H1 (cell line): ENCODE measurements around the gene CMC4. TPM values are rescaled to one million over a fixed set of nuclear protein-coding genes. Genes with fewer than 3 reads are reported as not detected.

Experiments
- CHD2 ChIP-seq: IDR thresholded peaks from 2 replicates; pipeline ENCODE4 v1.6.1; 2012; ENCODE audit warnings: low read length, improper control_type of control experiment
- CHD7 ChIP-seq: fragments of 300-600 bp; sonication (generic); IDR thresholded peaks from 2 replicates; pipeline ENCODE4 v1.7.1; 2012; ENCODE audit warnings: low read length, moderate library complexity, mild to moderate bottlenecking, inconsistent platforms; ENCODE audit not compliant: insufficient replicate concordance
- GABPA ChIP-seq: IDR thresholded peaks from 2 replicates; pipeline ENCODE4 v1.6.1; 2011; ENCODE audit warnings: mild to moderate bottlenecking, low read length, moderate library complexity, borderline replicate concordance; ENCODE audit not compliant: insufficient read depth
- KDM4A ChIP-seq: IDR thresholded peaks from one replicate; pipeline ENCODE4 v1.7.1; 2012; ENCODE audit warnings: low read depth, mild to moderate bottlenecking, moderate library complexity, low read length, inconsistent platforms; ENCODE audit not compliant: severe bottlenecking
- RBBP5 ChIP-seq: IDR thresholded peaks from 2 replicates; pipeline ENCODE4 v1.7.1; 2012; ENCODE audit warnings: low read depth, mild to moderate bottlenecking, inconsistent platforms, low read length, moderate library complexity, borderline replicate concordance
- SIRT6 ChIP-seq: IDR thresholded peaks from one replicate; pipeline ENCODE4 v1.7.1; 2012; ENCODE audit warnings: low read length, inconsistent platforms
- SRF ChIP-seq: IDR thresholded peaks from 2 replicates; pipeline ENCODE4 v1.6.1; 2011; ENCODE audit warnings: mild to moderate bottlenecking, low read depth, low read length, moderate library complexity
- SUZ12 ChIP-seq: fragments of 200-600 bp; sonication (generic); IDR thresholded peaks from 2 replicates; pipeline ENCODE4 v1.6.1; 2012; ENCODE audit warnings: mild to moderate bottlenecking, inconsistent platforms, low read length, moderate library complexity, mixed read lengths
- TBP ChIP-seq: IDR thresholded peaks from 2 replicates; pipeline ENCODE4 v1.6.1; 2011; ENCODE audit warnings: low read depth, low read length, improper control_type of control experiment
- TEAD4 ChIP-seq: IDR thresholded peaks from 2 replicates; pipeline ENCODE4 v1.6.1; 2012; ENCODE audit warnings: low read depth, low read length, inconsistent platforms, mixed read lengths
- USF2 ChIP-seq: IDR thresholded peaks from 2 replicates; pipeline ENCODE4 v1.6.1; 2011; ENCODE audit warnings: low read length, improper control_type of control experiment
- ZNF274 ChIP-seq: IDR thresholded peaks from 2 replicates; pipeline ENCODE4 v1.7.0; 2012; ENCODE audit warnings: low read length, borderline replicate concordance; ENCODE audit errors: extremely low read depth
- polyA plus RNA-seq, 7 experiments: library from polyadenylated mRNA; depleted of rRNA in 3 of 7; stranded (reverse) in 5 of 7; unstranded in 2 of 7; fragments of >200 nt in 5 of 7; fragments of 200-250 nt in 2 of 7; gene quantifications; 1 replicate in 5 of 7; 2 replicates in 1 of 7; 4 replicates in 1 of 7; pipeline versions ENCODE4 v1.2.1 to v1.2.3, GENCODE V29; 2011 to 2013; ENCODE audit warnings: missing spikeins in 2 of 7, mixed read lengths in 2 of 7
- total RNA-seq: library from RNA; stranded (reverse); fragmentation: NEBNext Ultra II Directional; extraction: Animal tissue kit (Norgen Biotek cat#: 25700); gene quantifications from 2 replicates; pipeline ENCODE4 v1.2.1, GENCODE V29; 2021

CMC4 gene
- total and polyA plus RNA-seq, 2 of the 8 experiments (the other 6 are each of a cell fraction or from before 2014, with no cell fraction given): 6.0 to 8.8 TPM

- TF ChIP-seq CHD7 (no peak), ZNF274 (no peak), CHD2 (no peak), KDM4A (no peak), TEAD4 (no peak), USF2 (no peak), TBP (no peak), RBBP5 (no peak), GABPA (no peak), SUZ12 (no peak), SRF (no peak), SIRT6 (no peak)
These were observed 898 bp downstream of the CMC4 start (continued) for GRCh38 chrX:155070038-155070437.
